ENCODE results near the gene CCNJ. TPM values are rescaled to one million over a fixed set of nuclear protein-coding genes. Genes with fewer than 3 reads are reported as not detected.
"Not testable (repeated sequence)": the region's sequence is repeated elsewhere in the genome, so short reads cannot be mapped to it uniquely, and the experiment has no call there.

Gene CCNJ
- polyA plus RNA-seq (ENCODE audit: insufficient read length in 3 of 3): 10 to 100 TPM; 16.3 to 17.8 (median 17.1) TPM

GRCh38 chr10:96043033-96043892 lies at the start of gene CCNJ:
Gene CCNJ (plus strand): TSS chr10:96043583. CDS start chr10:96044394, 811 bp downstream.
- peak; percentile 47 to 79 (median 75) for DNase-seq (ENCODE audit: low read depth in 3 of 3, low spot score in 2 of 3)

GRCh38 chr10:95994376-95994775 lies 49.0 kb upstream of the CCNJ start:
- not testable (repeated sequence) for DNase-seq (ENCODE audit: low read depth in 3 of 3, low spot score in 2 of 3)

GRCh38 chr10:95998255-95998784 lies 45.1 kb upstream of the CCNJ start:
- DNase-seq (ENCODE audit: low read depth in 3 of 3, low spot score in 2 of 3): no peak

- DNase-seq (ENCODE audit: low read depth in 3 of 3, low spot score in 2 of 3): no peak
These were observed 29.4 kb upstream of the CCNJ start for GRCh38 chr10:96013956-96014355.

- no peak for DNase-seq (ENCODE audit: low read depth in 3 of 3, low spot score in 2 of 3)
These were observed 28.8 kb upstream of the CCNJ start for GRCh38 chr10:96014473-96015102.

GRCh38 chr10:96017191-96017687 lies 26.1 kb upstream of the CCNJ start:
- DNase-seq (ENCODE audit: low read depth in 3 of 3, low spot score in 2 of 3): peak; percentile 77 to 88 (median 84)

GRCh38 chr10:96021332-96021731 lies 22.1 kb upstream of the CCNJ start:
- DNase-seq (ENCODE audit: low read depth in 3 of 3, low spot score in 2 of 3): no peak

GRCh38 chr10:96022739-96023138 lies 20.6 kb upstream of the CCNJ start:
- no peak for DNase-seq (ENCODE audit: low read depth in 3 of 3, low spot score in 2 of 3)

- DNase-seq (ENCODE audit: low read depth in 3 of 3, low spot score in 2 of 3): no peak
These were observed 20.2 kb upstream of the CCNJ start for GRCh38 chr10:96023168-96023567.

GRCh38 chr10:96025566-96025965 lies 17.8 kb upstream of the CCNJ start:
- no peak for DNase-seq (ENCODE audit: low read depth in 3 of 3, low spot score in 2 of 3)

GRCh38 chr10:96034625-96035024 lies 8.8 kb upstream of the CCNJ start:
- no peak for DNase-seq (ENCODE audit: low read depth in 3 of 3, low spot score in 2 of 3)

- no peak for DNase-seq (ENCODE audit: low read depth in 3 of 3, low spot score in 2 of 3)
These were observed 4.7 kb upstream of the CCNJ start for GRCh38 chr10:96038476-96039387.

GRCh38 chr10:96041146-96041545 lies 2.2 kb upstream of the CCNJ start:
- DNase-seq (ENCODE audit: low read depth in 3 of 3, low spot score in 2 of 3): no peak

GRCh38 chr10:96043893-96044715 lies 721 bp downstream of the CCNJ start:
- peak; percentile 31 to 54 (median 41) for DNase-seq (ENCODE audit: low read depth in 3 of 3, low spot score in 2 of 3)

GRCh38 chr10:96044736-96045135 lies 1.4 kb downstream of the CCNJ start:
- peak in 2 of 3 donors; percentile 5 to 31 for DNase-seq (ENCODE audit: low read depth in 3 of 3, low spot score in 2 of 3)

- no peak for DNase-seq (ENCODE audit: low read depth in 3 of 3, low spot score in 2 of 3)
These were observed 3.2 kb downstream of the CCNJ start for GRCh38 chr10:96046546-96046945.

- DNase-seq (ENCODE audit: low read depth in 3 of 3, low spot score in 2 of 3): no peak
These were observed 3.7 kb downstream of the CCNJ start for GRCh38 chr10:96047004-96047649.

GRCh38 chr10:96047925-96048324 lies 4.5 kb downstream of the CCNJ start:
- DNase-seq (ENCODE audit: low read depth in 3 of 3, low spot score in 2 of 3): not testable (repeated sequence)

- DNase-seq (ENCODE audit: low read depth in 3 of 3, low spot score in 2 of 3): no peak
These were observed 6.0 kb downstream of the CCNJ start for GRCh38 chr10:96049340-96049739.

All from right renal cortex interstitium (tissue), 3 donors.